SK-N-MC (cell line): ENCODE measurements around the gene ATP13A3.

Experiments used
- DNase-seq: peaks from one replicate; pipeline ENCODE4 v3.0.0-alpha.2; 2011; ENCODE audit warnings: low read depth, low spot score
- H3K27ac ChIP-seq: fragments of 200-600 bp; sonication (generic); 2 replicates; pipeline ENCODE4 v1.5.1; 2016; ENCODE audit warnings: mixed run types
- H3K36me3 ChIP-seq: fragments of 200-600 bp; sonication (generic); 2 replicates; pipeline ENCODE4 v1.6.1; 2017; ENCODE audit warnings: antibody characterized with exemption, low read length, mixed read lengths; ENCODE audit not compliant: insufficient read depth
- H3K4me3 ChIP-seq: fragments of 200-600 bp; sonication (generic); 2 replicates; pipeline ENCODE4 v1.5.1; 2016
- H3K9ac ChIP-seq: fragments of 200-600 bp; sonication (generic); 2 replicates; pipeline ENCODE4 v1.8.0; 2017; ENCODE audit warnings: mixed run types, mixed read lengths; ENCODE audit not compliant: insufficient read length
- H3K9me3 ChIP-seq: fragments of 200-600 bp; sonication (generic); 2 replicates; pipeline ENCODE4 v1.6.1; 2017; ENCODE audit warnings: low read depth, mild to moderate bottlenecking, antibody characterized with exemption, low read length, moderate library complexity, mixed read lengths
- EZH2 ChIP-seq: fragments of 200-600 bp; sonication (generic); IDR thresholded peaks from one replicate; pipeline ENCODE4 v1.6.1; 2017; ENCODE audit warnings: antibody characterized with exemption
- FOXP2 ChIP-seq: optimal IDR thresholded peaks from 2 replicates; pipeline ENCODE3; 2011; ENCODE audit warnings: mild to moderate bottlenecking, moderate library complexity; ENCODE audit not compliant: insufficient read depth; ENCODE audit errors: extremely low read length, control extremely low read depth
- POLR2AphosphoS5 ChIP-seq: IDR thresholded peaks from 2 replicates; pipeline ENCODE4 v1.6.1; 2012; ENCODE audit warnings: mild to moderate bottlenecking, low read depth, low read length, borderline replicate concordance

ATP13A3 gene

DNA sequence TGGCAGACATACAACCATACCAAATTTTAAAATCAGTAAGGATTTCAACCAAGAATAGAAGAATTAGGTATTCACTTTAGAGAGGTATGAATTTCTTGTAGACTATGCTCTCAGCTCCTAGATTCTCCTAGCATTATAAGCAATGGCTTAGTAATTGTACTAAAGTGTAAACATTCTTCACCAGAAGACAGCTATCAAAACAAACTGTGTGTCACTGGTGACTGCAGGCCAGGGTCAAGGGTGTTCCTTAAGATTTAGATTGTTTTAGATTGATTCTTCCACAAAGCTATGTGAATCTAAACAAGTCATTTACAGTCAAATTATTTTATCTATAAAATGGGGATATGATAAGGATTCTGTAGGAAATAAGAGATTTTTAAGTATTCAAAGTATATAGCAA lies 64.6 kb downstream of the ATP13A3 start:
- H3K9ac ChIP-seq, result no peak overlapping the region
- TF ChIP-seq FOXP2 (no peak), EZH2 (no peak), POLR2AphosphoS5 (no peak)
- H3K9me3 ChIP-seq, result no peaks in the 10 kb centered on the region
- no peak overlapping the region for H3K4me3 ChIP-seq
- no peak overlapping the region for H3K27ac ChIP-seq
- DNase-seq, result no peak
- H3K36me3 ChIP-seq, result peaks cover 75% of the 10 kb centered on the region

DNA sequence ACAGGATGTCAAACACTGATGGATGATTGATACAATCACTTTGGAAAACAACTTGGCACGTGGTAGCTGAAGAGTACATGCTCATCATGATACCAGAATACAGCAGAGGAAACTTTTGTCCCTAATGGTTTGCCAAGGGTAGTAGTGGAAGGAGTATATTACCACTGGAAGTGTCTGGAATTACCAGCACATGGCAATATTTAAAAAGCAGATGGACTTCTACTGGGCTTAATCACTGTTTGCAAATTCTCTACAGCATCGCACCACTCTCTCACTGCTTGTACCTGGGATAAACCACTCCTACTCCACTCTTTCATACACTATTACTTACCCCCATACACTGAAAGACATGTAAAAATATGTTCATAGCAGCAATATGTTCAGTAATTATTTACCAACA lies 68.1 kb downstream of the ATP13A3 start:
- H3K9me3 ChIP-seq, result no peaks in the 10 kb centered on the region
- H3K36me3 ChIP-seq, result peaks cover 49% of the 10 kb centered on the region
- no peak for DNase-seq
- no peak overlapping the region for H3K4me3 ChIP-seq
- H3K27ac ChIP-seq, result no peak overlapping the region
- H3K9ac ChIP-seq, result no peak overlapping the region
- TF ChIP-seq FOXP2 (no peak), EZH2 (no peak), POLR2AphosphoS5 (no peak)

DNA sequence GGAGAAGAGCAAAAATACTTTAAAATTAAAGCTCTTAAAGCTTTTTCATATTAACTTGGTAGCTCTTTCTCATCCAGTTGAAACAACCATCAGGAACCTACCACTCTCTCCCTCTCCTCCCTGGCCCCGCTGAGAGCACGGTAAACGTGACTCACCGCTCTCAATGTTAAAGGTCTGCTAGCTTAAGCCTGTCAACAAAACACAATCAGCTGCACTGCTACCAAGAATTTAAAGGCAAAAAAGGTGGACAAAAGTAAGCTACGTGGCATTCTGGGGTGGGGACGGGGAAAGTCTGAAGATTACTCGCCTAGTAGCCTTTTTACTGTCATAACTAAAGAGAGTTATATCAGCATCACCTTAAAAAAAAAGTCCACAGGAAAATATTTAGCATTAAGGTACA lies 79.4 kb downstream of the ATP13A3 start:
- no peak for DNase-seq
- TF ChIP-seq POLR2AphosphoS5 (no peak), EZH2 (no peak), FOXP2 (no peak)
- Histone ChIP-seq H3K36me3 (peaks cover 42% of the 10 kb centered on the region), H3K9me3 (no peaks in the 10 kb centered on the region), H3K4me3 (no peak overlapping the region), H3K27ac (peak overlapping the region; percentile 53; the same call in 1 of the 2 replicates), H3K9ac (no peak overlapping the region)

DNA sequence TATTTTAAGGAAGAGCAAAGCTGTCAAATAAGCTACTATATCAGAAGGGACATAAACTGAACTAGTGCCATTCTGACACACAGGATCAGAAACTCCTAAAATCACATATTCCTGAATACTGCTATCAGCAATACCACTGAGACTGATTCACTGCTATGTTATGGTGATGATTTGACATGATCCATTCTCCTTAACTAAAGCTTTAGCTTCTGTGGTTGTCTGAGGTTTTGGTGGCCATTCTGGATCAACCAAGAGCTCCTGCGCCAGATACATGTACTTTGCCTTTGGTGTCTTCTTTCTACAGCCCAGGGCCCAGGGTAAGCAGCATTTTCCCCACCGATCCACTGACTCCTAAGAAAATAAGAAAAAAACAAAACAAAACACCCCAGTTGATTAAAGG lies 81.0 kb downstream of the ATP13A3 start:
- H3K9me3 ChIP-seq, result no peaks in the 10 kb centered on the region
- no peak overlapping the region for H3K9ac ChIP-seq
- no peak overlapping the region for H3K4me3 ChIP-seq
- H3K36me3 ChIP-seq, result peaks cover 32% of the 10 kb centered on the region
- peak overlapping the region; percentile 53 for H3K27ac ChIP-seq
- TF ChIP-seq EZH2, result no peak
- TF ChIP-seq POLR2AphosphoS5, result no peak
- no peak for TF ChIP-seq FOXP2
- no peak for DNase-seq

DNA sequence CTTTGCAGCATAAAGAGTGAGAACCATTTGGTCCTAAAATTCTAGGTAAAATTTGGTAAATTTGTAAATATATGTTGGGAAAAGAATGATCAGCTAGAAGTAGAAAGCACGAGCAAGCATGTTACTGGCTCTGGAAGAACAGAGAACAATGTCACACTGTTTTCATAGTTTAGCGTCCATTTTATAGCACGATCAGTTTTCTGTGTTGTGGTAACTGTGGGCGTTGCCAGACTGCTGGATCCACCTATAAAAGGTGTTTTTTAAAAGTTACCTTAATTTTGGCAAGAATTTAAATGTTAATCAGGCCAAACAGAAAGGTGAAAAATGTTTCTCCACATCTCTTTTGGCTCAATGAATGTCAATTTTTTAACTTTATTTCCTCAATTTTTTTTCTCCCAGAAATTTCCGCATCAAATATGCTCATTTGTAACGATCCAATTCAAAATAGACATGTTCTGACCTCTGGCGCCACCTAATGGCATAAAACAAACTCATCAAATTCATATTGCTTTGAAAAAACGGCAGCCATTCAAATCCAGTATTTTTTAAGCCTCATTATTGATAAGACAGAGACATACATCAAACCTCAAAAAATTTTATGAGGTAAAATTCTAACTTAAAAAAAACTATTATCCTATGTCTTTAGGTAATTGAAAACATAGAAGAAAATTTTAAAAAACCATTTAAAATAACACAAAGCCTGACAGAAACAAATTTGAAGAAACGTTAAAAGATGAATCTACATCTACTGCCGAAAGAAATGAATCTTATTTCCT lies 82.2 kb downstream of the ATP13A3 start:
- no peaks in the 10 kb centered on the region for H3K9me3 ChIP-seq
- peak overlapping the region; percentile 53 for H3K27ac ChIP-seq
- DNase-seq, result peak; percentile 71

DNA sequence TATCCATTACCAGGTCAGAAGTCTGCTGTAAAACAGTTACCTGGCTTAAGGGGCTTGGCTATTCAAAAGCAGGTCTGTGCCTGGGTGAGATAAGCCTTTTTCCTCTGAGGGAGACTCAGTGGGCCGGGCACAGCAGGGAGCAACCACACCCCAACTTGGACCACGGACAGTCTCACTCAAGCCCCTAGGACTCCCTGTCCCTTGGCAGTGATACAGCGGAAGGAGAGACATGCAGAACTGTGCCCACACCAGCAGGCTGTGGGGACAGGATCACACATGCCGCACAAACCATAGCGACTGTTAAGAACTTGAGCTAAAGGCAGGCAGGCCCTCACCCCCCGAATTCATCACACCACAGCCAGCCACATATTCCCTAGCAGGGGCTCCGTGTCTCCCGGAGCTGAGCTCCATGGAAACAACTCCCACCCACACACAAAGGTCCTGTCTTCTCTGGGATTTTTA lies 84.9 kb downstream of the ATP13A3 start:
- Histone ChIP-seq H3K4me3 (no peak overlapping the region), H3K27ac (no peak overlapping the region), H3K36me3 (peaks cover 22% of the 10 kb centered on the region), H3K9me3 (no peaks in the 10 kb centered on the region), H3K9ac (no peak overlapping the region)
- TF ChIP-seq FOXP2 (no peak), EZH2 (no peak), POLR2AphosphoS5 (no peak)
- DNase-seq, result no peak

More for the DNA sequence above, 82.2 kb downstream of the ATP13A3 start:
- H3K9ac ChIP-seq, result peak overlapping the region; percentile 9
- H3K36me3 ChIP-seq, result peaks cover 32% of the 10 kb centered on the region
- TF ChIP-seq EZH2, result no peak
- no peak for TF ChIP-seq POLR2AphosphoS5
- no peak for TF ChIP-seq FOXP2
- H3K4me3 ChIP-seq, result no peak overlapping the region

DNA sequence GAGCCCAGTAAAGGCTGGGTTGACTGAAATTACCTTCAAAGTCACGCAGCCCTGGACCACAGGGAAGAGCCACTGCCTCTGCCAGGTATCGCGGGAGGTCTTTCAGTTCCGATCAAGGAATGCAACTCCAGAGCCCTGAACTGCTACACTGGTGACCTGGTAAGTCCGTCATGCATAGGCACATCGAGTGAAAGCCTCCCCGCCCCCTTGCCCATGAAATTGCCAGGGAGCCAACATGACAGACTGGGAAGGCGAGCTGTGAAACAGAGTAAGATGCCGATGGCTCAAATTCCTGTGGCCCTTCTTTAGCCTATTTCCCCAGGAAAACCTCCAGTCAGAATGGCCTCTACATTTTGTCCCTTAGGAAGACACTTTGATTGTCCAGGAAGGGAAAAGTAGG lies 85.5 kb downstream of the ATP13A3 start:
- H3K36me3 ChIP-seq, result peaks cover 22% of the 10 kb centered on the region
- no peak for TF ChIP-seq POLR2AphosphoS5
- no peak for TF ChIP-seq FOXP2
- TF ChIP-seq EZH2, result no peak
- no peak for DNase-seq
- H3K9me3 ChIP-seq, result no peaks in the 10 kb centered on the region
- H3K27ac ChIP-seq, result no peak overlapping the region
- no peak overlapping the region for H3K4me3 ChIP-seq
- no peak overlapping the region for H3K9ac ChIP-seq

DNA sequence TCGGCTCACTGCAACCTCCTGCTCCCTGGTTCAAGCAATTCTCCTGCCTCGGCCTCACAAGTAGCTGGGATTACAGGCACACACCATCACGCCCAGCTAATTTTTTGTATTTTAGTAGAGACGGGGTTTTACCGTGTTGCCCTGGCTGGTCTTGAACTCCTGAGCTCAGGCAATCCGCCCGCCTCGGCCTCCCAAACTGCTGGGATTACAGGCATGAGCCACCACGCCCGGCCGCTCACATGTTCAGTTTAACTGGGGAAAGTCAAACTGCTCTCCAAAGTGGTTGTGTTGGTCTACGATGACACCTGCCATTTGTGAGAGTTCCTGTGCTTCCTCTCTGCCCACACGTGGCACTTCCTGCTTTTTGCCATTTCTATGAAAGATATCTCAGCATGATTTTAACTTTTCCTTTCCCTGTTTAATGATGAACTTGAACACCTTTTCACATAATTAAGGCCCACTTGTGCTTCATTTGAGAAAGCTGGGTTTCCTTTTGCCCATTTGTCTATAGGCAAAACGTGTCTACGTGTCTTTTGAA lies 86.9 kb downstream of the ATP13A3 start:
- TF ChIP-seq POLR2AphosphoS5, result no peak
- DNase-seq, result no peak

DNA sequence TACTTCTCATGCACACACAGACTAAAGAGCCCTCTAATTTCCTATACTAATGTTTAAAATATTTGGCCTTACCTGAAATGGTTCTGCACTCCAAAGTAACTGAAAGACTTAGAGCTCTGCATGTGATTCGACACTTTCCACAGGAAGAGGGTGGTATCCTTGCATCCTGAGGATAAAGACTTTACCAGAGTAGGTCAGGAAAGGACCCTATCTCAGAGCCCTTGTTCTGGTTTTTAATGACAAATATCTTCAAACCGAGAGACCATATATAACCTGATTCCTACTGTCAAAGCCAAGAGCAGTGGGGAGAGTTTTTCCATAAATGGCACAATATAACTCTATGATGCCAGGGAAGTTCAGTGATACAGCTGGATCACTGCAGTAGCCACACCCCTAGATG lies 87.6 kb downstream of the ATP13A3 start, which contains the start of gene GP5:
Gene GP5, minus strand, starts transcription at position 101 of the 400 bp plus-strand sequence. CDS start 984 bp downstream, outside the sequence.
- H3K4me3 ChIP-seq, result no peak within 1 kb of the TSS
- TF ChIP-seq POLR2AphosphoS5 (no peak), EZH2 (no peak), FOXP2 (no peak)
- 0 out of 2 replicates have a peak within 1 kb of the TSS, but pooled peaks have one; percentile 20 for H3K27ac ChIP-seq
- no peaks in the 10 kb centered on the region for H3K9me3 ChIP-seq
- H3K36me3 ChIP-seq, result peaks cover 5% of the 10 kb centered on the region; the same call in 1 of the 2 replicates
- DNase-seq, result no peak
- no peak within 1 kb of the TSS for H3K9ac ChIP-seq

More for the DNA sequence above, 86.9 kb downstream of the ATP13A3 start:
- Histone ChIP-seq H3K9me3 (no peaks in the 10 kb centered on the region), H3K4me3 (no peak overlapping the region), H3K36me3 (peaks cover 10% of the 10 kb centered on the region; the same call in 1 of the 2 replicates), H3K9ac (no peak overlapping the region), H3K27ac (no peak overlapping the region)
